Stimulated activated CD4-positive, alpha-beta T cell treated with anti-CD3 and anti-CD28 coated beads, TNF-alpha, amount 100 ng/mL, for 24 hours (primary cell): Measurements from ENCODE around the gene RIN1.
"Not testable (repeated sequence)": the region's sequence is repeated elsewhere in the genome, so short reads cannot be mapped to it uniquely, and the experiment has no call there.

Experiments
- DNase-seq, 3 experiments: peaks; one replicate each; pipeline ENCODE4 v3.0.0-alpha.2; 2020; ENCODE audit warnings: low read depth in 3 of 3

Gene RIN1

DNA sequence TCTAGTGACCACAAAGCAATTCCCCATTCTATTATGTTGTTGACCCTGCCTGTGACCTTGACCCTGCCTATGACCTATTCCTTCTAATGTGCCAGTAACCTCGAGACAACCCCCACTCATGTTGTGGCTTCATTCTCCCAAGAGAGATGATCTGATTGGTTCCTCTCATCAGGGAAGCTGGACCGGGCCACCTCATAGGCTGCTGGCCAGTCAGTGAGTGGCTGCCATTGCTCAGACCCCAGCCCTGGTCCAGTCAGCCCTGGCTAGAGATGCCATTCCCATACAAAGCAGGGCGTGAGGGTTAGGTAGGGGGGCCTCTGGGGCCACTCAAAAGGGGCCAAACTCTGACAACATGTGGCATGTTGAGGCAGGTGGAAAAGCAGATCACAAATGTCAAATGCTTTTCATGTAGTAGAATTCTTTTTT is 23.4 kb upstream of the RIN1 start:
- DNase-seq: no peak

DNA sequence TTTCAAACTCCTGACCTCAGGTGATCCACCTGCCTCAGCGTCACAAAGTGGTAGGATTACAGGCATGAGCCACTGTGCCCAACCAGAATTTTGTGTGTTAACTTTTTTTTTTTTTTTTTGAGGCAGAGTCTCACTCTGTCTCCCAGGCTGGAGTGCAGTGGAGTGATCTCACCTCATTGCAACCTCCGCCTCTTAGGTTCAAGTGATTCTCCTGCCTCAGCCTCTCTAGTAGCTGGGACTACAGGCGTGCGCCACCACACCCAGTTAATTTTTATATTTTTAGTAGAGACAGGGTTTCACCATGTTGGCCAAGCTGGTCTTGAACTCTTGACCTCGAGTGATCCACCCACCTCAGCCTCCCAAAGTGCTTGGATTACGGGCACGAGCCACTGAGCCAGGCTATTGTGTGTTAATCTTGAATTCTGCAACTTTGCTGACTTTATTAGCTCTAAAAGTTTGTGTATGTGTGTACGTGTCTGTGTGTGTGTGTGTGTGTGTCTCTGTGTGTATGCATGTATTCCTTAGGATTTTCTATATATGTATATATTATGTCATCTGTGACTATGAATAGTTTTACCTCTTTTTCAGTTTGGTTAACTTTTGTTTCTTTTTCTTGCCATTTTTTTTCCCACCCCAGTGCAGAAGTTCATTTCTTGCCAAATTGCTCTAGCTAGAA is 14.5 kb upstream of the RIN1 start:
- not testable (repeated sequence) for DNase-seq

DNA sequence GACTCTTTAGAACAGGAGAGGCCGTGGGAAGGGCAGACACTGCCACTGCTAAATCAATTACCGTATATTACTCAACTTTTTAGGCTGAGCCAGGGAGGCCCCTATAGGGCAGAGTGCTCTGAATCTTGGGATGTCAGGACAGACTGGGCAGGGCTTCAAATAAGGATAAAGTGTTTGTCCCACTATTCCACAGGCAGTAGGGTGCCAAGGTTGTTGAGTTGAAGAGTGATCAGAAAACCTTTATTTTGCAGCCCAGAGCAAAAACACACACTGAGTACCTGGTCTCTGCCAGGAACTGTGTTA is 12.8 kb upstream of the RIN1 start:
- DNase-seq: no peak

DNA sequence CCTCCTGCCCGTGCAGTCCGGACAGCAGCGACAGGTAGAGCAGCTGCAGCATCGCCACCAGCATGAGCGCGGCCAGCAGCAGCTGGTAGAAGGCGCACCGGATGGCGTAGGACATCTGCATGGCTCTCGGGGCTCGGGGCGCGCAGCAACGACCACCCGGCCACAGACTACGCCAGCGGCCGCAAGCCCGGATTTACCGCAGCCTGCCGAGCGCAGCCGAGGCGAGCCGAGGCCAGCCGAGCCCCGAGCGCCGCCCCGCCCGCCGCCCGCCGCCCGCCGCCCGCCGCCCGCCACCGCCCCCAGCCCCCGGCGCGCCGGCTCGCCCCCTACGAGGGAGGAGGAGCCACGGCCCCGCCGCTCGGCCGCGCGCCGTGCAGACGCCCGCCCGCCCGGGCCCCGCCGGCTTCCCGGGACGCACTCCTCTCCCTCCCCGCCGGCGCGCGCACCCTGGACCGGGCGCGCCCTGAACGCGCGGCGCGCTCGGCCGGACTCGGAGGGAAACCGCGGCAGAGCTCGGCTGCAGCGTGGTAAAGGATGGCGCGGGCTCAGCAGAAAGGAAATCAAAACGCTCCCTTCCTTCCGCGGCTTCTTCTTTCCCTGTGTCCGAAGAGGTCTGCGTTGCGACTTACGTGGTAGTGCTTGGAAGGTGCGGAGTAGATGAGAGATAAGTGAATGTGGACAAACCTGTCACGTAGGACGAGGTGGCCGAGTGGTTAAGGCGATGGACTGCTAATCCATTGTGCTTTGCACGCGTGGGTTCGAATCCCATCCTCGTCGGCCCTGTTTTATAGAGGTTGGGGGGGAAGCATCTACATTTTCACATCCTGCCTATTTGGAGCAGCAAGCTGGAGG is 11.4 kb upstream of the RIN1 start, which contains the start of gene B4GAT1:
B4GAT1 (minus strand) TSS at position 205 of the 852 bp plus-strand sequence; CDS start at position 121, 84 bp downstream.
- peak; percentile 72 to 88 (median 73) for DNase-seq

DNA sequence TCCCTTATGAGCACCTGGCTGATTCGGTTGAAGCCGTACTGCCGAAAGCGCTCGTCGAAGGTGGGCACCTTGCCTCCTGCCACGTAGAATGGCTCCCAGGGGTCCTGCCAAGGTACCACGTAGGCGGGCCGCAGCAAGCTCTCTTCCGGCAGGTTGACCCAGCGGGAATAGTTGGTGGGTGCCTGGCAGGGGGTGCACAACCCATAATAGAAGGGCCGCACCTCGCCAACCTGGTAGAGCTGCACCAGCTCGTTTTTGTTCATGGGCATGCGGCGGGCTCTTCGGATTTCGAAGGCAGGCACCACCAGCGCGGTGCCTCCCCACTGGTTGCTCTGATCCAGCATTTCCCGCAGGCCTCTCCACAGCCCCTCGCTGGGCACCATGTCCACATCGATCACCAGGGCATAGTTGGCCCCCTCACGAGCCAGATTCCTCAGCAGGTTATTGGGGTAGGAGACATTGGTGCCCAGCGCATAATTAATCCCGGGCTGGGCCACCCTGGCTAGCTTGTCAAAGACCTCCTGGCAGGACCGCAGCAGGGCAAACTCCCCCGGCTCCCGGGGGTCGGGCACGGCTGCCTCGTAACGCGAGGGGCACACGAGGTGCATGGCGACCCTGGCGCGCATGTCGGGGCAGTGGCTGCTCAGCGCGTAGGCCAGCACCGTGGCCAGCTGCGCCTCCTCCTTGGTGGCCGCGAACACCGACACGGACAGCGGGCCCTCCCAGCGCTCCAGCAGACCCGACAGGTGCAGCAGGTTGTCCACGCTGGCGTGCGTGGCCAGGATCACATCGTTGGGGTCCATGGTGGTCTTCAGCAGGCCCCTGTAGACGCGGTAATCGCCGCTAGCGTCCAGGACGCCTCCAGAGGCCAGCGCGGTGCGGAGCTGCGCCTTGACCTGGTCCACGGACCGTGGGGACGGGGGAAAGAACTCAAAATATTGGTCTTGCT is 10.5 kb upstream of the RIN1 start:
- no peak for DNase-seq

DNA sequence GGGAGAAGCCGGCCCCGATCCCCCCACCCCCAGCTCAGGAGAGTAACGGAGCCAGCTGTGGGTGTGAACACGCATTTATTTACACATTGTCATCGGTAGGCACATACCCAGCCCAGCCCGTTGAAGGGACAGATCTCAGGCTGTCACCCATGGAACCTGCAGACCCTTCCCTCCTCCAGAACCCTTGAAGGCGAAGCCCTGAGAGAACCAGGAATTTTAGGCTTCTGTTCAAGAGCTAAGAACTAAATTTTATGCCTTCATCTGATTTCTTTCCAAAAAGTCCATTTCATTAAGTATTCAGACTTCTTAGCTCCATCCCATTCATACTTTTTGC is 9.0 kb upstream of the RIN1 start:
- DNase-seq: no peak

DNA sequence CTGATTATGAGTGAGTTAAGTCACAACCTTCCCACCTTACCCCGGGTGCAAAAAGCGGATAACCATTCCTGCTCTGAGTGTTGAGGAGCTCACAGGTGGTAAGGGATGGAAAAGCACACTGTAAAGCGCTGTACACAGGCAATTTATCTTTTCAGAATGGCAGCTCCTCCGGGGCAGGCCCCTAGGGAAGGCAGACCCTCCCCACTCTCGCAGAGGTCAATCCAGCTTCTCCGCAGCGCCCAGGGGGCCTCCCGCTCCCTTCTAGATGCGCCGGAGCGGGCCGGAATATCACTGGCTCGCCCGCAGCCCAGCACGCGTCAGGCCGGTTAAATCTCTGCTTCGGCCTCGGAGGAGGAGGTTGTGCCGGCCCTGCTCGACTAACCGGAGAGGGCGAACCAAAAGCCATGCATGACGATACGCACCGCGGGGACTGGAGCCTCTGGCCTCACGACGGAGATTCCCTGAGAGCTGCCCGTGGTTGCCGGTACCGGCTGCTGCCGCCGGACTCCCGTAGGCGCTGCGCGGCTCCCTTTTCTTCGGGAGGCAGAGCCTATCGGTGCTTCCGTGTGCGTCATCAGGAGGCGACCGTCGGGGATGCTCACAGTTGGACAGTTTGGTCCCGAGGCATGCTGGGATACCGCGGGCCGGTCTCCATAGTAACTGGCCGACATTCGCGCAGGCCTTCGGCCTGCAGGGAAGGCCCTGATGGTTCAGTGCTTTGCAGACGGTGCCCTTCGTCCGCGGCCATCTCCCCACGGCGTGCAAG is 8.5 kb upstream of the RIN1 start, which contains the start of gene BRMS1:
BRMS1 (minus strand) TSS at position 555 of the 766 bp plus-strand sequence. CDS start 2,870 bp downstream, outside the sequence.
- DNase-seq: peak; percentile 92 to 97 (median 95)

DNA sequence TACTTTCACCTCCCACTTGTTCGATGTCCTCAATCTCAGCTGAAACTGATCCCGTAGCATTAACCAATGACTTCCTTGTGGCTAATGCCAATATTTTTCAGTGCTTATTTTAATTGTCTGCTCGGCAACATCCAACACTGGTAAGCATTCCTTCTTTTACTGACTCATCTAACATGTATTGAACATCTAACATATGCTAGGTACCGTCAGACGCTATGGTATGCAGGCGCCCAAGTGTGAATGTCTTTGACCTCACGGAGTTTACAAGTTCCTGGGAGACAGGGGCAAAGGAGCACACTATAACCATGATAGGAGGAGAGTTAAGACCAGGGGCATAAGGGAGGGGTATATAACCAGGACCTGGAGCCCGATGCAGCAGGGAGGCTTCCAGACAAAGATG is 6.9 kb upstream of the RIN1 start:
- DNase-seq: no peak

DNA sequence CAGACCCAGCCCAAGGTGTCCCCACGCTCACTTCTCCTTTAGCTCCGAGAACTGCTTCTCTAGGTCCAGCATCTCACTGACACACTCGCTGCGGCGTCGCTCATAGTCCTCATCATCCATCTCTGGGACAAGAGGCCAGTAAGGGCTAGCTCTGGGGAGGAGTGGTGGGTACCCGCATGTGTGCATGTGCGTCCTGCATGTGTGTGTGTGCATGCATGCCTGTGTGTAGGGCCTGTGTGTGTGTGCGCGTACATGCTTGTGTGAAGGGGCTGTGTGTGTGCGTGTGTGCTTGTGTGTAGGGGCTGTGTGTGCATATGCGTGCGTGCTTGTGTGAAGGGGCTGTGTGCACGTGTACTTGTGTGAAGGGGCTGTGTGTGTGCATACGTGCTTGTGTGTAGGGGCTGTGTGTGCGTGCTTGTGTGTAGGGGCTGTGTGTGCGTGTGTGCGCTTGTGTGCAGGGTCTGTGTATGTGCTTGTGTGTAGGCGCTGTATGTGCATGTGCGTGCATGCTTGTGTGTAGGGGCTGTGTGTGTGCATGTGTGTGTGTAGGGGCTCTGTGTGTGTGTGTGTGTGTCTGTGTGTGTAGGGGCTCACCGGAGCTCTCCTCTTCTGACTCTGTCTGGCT is 5.4 kb upstream of the RIN1 start:
- no peak for DNase-seq

DNA sequence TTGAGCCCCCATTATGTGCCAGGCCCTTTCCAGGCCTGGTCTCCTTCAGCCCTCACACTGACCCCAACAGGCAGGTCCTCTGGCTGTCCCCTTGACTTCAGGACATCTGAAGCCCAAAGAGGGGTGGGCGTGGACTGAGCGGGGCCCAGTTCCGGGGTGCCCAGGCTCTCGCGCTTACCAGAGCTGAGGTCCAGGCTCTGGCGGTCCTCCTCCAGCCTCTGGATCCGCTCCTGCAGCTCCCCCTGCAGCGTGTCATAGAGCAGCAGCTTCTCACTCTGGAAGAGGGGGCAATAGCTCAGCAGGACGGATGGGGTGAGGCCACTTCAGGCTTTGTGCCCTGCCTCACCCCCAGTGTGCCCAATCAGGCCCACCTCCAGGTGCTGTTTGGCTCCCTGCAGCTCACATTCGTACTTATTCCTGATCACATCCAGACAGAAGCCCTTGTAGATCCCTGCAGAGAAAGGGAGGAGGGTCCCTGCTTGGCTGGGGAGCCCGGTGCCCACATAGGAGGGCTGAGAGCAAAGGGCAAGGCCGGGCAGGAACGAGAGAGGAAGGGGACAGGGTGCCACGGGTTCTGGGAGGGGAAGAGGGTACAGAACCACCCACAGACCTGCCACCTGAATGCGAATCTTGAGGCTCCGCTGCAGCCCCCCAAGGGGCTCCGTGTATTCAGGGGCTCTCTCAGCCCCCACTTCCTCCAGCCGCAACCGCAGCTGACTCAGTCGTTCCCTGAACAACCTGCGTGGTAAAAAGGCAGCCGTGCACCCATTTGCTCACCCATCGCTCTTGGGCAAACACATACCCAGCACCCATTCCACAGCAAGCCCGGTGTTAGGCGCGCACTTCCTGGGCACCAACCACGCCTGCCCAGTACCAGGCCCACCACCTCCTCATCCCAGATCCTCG is 4.6 kb upstream of the RIN1 start:
- DNase-seq: no peak

DNA sequence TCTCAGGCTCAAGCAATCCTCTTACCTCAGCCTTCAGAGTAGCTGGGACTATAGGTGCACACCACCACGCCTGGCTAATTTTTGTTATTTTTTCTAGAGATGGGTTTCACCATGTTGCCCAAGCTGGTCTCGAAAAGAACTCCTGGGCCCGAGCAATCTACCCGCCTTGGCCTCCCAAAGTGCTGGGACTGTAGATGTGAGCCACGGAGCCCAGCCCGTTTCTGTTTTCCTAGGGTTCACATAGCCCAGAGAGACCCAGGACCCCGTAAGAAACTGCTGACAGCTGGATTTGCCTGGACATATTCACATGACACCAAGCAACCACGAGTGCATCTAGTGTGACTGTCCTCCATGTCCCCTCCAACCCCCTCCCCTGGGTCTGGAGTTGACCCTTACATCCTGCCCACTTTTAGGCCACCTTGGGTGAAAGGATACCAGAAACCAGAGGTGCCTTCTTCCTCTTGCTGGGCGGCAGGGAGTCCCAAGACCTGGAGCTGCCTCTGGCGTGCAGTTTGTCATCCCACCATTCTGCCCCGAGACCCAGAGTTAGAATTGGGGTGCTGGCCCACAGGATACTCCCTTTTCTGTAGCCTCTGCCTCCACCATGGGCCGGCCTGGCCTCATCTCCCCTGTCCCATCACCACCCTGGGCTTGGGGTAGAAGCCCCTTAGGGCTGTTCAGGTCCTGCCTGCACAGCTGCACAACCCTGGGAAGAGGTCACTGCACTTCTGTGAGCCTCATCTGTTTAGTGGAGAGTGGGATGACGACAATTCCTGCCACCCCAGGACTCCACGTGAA is 3.7 kb upstream of the RIN1 start:
- no peak for DNase-seq

DNA sequence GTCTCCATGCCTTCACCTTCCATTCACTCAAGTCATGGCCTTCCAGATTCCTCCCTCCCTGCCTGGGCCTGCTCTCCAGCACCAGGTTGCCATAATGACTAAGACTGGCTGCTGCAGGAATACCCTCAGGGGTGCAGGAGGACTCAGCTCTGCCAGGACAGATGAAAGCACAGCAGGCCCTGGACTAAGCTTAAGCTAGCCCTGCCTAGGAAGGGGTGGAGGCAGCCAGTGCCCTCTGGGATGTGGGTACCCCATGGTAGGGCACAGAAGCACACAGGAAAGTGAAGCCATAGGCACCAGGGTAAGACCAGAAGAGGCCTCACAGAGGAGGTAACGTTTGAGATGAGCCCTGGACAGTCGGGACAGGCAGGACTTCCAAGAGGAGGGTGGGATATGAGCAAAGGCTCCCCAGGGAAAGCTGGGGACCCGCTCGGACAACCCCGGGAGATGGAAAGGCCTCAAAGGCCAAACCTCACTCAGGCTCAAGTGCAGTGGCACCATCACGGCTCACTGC is 3.0 kb upstream of the RIN1 start:
- DNase-seq: no peak

DNA sequence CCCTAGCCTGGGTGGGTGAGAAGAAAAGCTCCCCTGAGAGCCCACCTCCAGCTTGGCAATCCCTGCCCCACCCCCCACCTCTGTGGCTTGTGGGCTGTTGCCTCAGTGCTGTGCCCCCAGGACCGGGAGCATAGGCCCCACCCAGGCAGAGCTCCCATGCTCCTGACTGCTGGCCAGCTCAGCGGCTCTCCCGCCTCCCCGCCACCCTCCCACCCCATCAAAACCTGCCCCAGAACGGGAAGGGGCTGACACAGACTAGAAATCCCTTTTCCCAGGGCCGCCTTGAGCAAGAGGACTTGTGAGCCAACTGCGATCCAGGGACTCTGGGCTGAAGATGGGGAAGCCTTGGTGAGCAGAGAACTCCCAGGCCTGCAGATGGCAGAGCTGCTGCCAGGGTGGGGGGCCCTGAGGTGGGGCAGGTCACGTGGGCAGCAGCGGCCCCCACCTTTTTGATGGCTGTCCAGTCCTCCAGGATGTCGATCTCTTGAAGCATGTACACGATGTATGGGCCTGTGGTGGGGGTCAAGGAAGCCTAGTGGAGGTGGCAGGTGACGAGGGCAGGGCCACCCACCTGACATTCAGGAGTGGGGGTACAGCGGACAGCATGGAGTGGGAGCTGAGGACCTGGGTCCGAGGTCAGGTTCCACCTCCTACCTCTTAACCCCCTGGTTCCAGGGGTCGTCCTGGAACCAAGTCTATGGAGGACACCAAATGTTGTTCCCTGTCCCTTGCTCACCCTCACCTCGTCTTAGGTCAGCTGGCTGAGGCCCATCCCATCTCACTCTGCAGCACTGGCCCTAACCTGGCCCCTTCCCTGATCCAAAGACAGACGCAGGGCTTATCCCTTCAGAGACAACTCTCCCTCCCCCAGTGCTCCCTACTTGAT is 2.3 kb upstream of the RIN1 start:
- no peak for DNase-seq

DNA sequence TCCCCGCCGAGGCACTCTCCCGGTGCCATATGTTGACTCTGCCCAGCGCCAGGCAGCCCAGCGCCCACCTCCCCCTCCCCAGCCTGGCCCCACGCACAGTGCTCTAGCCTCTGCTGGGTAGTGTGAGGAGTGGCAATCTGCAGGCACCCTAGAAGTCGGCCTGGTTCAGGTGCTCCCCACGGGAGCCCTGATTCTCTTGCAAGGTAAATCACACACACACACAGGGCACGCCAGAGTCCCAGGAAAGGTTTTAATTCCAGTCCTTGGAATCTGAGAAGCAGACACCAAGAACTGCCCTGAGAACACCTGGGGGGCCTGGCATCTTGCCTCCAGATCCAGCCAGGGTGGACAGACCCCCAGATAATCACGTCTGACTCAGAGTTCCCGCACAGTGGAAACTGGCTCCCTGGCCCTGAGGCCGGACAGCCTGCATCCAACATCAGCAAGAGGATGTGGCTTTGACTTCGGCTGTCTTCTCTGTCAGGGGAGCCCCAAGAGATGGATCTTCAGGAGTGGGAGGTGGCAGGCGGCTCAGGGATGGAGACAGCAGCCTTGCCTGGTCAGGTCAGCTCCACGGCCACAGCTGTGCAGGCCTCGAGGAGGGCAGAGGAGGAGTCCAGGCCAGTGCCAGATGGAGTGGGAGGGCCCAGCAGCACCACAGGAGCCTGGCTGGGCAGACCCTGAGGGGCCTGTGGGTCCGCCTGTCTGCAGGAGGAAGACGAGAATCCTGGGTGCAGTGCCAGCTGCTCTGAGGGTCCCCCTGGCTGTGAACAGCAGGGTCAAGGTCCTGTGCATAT is 1.1 kb upstream of the RIN1 start:
- DNase-seq: no peak

DNA sequence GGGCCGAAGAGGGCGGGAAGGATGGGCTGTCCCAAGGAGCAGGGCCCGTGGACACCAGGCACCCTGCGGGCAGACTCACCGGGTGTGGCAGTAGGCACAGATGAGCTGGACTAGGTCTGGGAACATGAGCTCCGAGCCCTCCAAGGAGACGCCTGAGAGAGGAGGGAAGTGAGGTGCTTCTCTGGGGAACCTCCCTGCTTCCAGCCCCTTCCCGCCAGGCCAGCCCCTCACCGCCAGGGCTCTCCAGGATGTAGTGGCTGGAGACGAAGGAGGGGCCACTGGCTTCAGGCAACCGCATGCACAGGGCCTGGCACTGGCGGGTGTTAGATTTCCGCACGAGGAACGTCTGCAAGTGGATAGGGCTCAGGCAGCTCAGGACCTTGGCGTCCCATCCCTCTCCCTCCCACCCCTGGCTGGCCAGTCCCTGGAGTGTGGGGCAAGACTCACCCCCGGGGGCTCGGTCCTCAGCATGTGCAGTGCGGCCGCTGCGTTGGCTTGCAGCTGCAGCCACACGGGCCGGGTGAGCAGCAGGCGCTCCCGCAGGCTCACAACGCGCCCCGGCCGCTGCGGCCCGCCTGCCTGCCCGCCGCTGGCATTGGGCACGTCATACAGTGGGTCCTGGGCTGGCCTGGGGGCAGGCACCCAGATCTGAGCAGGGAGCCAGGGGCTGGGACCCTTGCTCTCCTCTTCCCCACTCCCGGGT is 552 bp downstream of the RIN1 start:
- no peak for DNase-seq
